ENCODE data around the gene STN1. TPM values are rescaled to one million over a fixed set of nuclear protein-coding genes. Genes with fewer than 3 reads are reported as not detected.
"Not testable (repeated sequence)": the region's sequence is repeated elsewhere in the genome, so short reads cannot be mapped to it uniquely, and the experiment has no call there.

The STN1 gene
- total RNA-seq, 2 donors from 2014 or later: 47.0 to 53.7 TPM

DNA sequence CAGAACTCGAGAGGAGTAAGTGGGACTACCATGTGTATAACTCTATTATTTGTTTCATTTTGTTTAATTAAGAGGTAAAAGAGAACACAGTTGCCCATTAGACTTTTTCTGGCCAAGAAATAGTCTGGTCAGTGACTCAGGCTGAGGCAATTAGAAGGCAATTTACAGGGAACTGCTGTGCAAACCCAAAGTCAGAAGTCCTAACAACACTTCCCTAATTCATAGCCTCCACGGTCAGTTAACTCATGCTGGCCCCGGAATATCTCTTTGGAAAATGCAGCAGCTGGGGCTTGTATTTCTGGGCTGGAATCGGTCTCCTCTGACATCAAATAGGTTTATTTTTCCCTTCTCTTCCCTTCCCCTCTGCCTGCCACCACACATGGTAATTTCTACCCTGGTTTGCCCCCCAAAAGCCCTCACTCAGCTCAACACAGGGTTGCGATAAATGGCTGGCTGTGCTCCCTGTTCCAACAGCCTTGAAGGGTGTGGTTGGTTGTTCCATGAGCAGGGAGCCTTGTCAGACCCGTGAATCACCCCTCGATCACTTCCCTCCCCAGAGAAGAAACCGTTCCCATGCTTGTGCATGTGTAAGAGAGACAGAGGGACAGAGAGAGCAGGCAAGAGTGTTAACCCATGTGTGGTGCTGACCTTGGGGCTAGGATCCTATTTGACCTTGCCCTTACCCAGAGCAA is 68.0 kb downstream of the STN1 start:
- H3K4me3 Mint-ChIP-seq: no peak overlapping the region
- no peaks in the 10 kb centered on the region for H3K9me3 ChIP-seq (ENCODE audit: control insufficient read depth, low read length, poor library complexity, severe bottlenecking)
- peaks cover 22% of the 10 kb centered on the region for H3K4me1 Mint-ChIP-seq
- no peak overlapping the region for H3K27ac Mint-ChIP-seq
- no peak for ATAC-seq
- peaks cover 45% of the 10 kb centered on the region for H3K27me3 Mint-ChIP-seq
- peaks cover 3% of the 10 kb centered on the region for H3K36me3 Mint-ChIP-seq (ENCODE audit: low read depth)
- DNase-seq: no peak

DNA sequence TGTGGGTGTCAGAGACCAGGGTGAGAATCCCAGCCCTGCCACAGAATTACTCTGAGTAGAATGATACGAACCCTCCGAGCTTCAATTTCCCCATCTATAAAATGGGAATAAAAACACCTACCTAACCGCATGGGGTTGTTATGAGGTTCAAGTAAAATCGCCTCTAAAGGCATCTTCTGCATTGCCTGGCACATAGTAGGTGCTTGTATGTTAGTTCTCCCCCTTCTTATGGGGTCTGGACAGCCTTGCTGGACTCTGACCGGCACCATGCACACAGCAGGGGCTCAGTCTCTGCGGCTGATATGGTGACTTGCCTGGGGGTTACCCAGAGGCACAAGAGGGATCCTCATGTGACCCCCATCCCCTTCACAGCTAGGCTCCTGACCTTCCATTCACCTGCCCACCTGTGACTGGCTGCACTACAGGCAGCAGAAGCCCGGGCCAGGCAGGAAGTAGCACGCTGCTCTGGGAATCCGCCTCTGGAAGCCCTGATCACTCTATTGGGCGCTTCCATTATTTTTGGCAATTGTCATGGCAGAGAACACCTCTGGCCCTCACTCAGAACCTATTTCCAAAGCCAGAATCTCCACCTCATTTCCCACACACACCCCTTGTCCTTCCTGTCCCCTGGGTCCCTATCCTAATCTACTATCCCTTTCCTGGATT is 68.6 kb downstream of the STN1 start:
- Mint-ChIP-seq H3K4me3 (no peak overlapping the region), H3K36me3 (ENCODE audit: low read depth) (peaks cover 3% of the 10 kb centered on the region), H3K27me3 (peaks cover 41% of the 10 kb centered on the region), H3K27ac (no peak overlapping the region), H3K4me1 (peaks cover 22% of the 10 kb centered on the region)
- DNase-seq: no peak
- H3K9me3 ChIP-seq (ENCODE audit: control insufficient read depth, low read length, poor library complexity, severe bottlenecking): no peaks in the 10 kb centered on the region
- ATAC-seq: no peak

DNA sequence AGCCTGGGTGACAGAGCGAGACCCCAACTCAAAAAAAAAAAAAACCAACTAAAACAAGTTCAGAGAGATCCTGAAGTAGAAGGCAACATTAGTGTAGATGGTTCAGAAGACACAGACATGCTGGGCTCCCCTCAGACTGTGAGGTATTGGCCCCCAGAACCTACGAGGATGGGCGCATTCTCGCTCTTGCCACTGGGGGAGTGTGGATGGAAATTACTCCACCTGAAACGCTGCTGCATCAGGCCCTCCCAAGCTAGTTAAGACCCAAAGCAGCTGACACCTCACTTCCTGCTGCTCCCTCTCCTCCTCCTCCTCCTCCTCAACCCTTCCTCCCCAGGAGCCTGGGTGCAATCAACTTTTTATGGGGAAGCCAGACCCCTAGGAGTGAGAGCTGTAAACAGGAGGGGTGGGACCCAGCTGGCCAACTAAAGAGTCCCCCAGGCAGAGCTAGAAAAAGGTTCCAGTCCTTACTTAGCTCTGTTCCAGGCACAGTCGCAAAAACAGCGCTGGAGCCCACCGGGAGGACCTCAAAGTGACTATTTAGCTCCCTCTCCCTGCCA is 70.0 kb downstream of the STN1 start:
- Mint-ChIP-seq H3K27me3 (peaks cover 27% of the 10 kb centered on the region), H3K4me3 (no peak overlapping the region), H3K4me1 (peaks cover 19% of the 10 kb centered on the region), H3K27ac (no peak overlapping the region), H3K36me3 (ENCODE audit: low read depth) (peaks cover 3% of the 10 kb centered on the region)
- DNase-seq (no peak), ATAC-seq (no peak)
- no peaks in the 10 kb centered on the region for H3K9me3 ChIP-seq (ENCODE audit: control insufficient read depth, low read length, poor library complexity, severe bottlenecking)

DNA sequence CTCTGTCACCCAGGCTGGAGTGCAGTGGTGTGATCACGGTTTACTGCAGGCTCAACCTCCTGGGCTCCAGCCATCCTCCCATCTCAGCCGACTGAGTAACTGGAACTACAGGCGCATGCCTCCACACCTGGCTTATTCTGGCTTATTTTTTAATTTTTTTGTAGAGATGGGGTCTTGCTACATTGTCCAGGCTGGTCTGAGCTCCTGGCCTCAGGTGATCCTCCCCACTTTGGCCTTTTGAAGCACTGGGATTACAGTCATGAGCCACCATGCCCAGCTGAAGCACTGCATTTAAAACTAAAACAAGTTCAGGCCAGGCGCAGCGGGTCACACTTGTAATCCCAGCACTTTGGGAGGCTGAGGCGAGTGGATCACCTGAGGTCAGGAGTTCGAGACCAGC is 70.6 kb downstream of the STN1 start:
- no peak for DNase-seq
- Mint-ChIP-seq H3K36me3 (ENCODE audit: low read depth) (peaks cover 5% of the 10 kb centered on the region), H3K27me3 (peaks cover 30% of the 10 kb centered on the region), H3K4me1 (peaks cover 19% of the 10 kb centered on the region), H3K27ac (no peak overlapping the region), H3K4me3 (no peak overlapping the region)
- ATAC-seq: no peak
- no peaks in the 10 kb centered on the region for H3K9me3 ChIP-seq (ENCODE audit: control insufficient read depth, low read length, poor library complexity, severe bottlenecking)

DNA sequence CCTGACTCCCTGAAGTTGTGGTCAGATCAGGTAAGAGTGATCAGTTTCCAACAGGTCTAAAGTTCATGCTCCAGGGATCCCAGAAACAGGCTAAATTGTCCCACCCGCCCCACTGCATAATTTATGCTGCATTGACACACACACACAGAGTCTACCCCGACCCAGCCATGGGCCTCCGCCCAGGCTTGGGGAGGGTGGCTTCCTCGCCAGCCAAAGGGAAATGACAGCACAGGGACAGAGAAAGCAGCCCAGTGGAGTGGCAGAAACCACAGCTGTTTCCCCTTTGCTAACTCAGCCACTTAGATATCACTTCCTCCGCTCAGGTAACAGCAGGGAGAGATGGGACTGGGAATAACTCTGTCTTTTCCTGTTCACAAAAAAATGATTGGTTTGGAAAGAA is 72.0 kb downstream of the STN1 start:
- Mint-ChIP-seq H3K27me3 (peaks cover 30% of the 10 kb centered on the region), H3K27ac (peak overlapping the region; percentile 76), H3K4me3 (peak overlapping the region; percentile 59), H3K36me3 (ENCODE audit: low read depth) (peaks cover 5% of the 10 kb centered on the region), H3K4me1 (peaks cover 21% of the 10 kb centered on the region)
- ATAC-seq (peak; percentile 81), DNase-seq (peak in 1 of 3 donors; percentile 16)
- H3K9me3 ChIP-seq (ENCODE audit: control insufficient read depth, low read length, poor library complexity, severe bottlenecking): no peaks in the 10 kb centered on the region

DNA sequence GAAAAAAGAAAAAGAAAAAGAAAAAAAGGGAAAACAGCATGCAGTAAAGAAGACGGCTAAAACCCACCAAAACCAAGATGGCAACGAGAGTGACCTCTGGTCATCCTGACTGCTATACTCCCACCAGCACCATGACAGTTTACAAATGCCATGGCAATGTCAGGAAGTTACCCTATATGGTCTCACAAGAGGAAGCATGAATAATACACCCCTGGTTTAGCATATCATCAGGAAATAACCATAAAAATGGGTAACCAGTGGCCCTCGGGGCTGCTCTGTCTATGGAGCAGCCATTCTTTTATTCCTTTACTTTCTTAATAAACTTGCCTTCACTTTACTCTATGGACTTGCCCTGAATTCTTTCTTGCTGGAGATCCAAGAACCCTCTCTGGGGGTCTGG is 72.6 kb downstream of the STN1 start:
- peak overlapping the region; percentile 76 for H3K27ac Mint-ChIP-seq
- ATAC-seq; H3K36me3 Mint-ChIP-seq (ENCODE audit: low read depth); DNase-seq; H3K9me3 ChIP-seq (ENCODE audit: control insufficient read depth, low read length, poor library complexity, severe bottlenecking): not testable (repeated sequence)
- H3K4me3 Mint-ChIP-seq: peak overlapping the region; percentile 59
- H3K4me1 Mint-ChIP-seq: peaks cover 21% of the 10 kb centered on the region
- peaks cover 24% of the 10 kb centered on the region for H3K27me3 Mint-ChIP-seq

DNA sequence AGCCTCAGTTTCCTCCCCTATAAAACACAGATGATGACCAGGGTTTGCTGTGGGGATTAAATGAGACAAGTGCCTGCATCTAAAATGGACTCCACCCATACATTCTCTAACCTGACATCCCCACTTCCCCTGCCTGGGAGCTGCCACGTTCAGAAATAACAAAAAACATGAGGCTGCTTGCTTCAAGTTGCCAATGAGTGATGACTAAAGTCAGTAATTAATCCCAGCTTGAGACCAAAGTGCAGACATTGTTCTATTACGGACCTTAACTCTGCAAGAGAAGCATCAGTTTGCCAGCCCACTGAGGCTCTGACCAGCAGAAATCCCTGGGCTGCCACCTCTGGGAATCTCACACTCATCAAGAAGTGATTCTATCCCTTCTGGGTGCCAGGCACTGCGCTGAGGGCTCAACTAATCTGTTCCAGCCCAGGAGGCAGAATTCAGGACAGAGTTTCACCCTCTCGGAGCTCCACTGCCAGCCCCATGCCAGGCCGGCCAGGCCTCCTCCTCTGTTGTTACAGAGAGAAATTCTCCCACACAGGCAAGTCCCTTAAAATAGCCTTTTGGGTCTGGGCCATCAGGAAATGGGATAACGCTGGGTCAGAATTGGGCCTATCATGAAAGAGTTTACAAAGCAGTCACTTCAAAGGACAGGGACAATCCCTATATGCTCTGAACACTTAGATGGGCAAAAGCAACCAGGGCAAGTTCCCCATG is 74.0 kb downstream of the STN1 start:
- no peak overlapping the region for H3K4me3 Mint-ChIP-seq
- no peak for ATAC-seq
- H3K36me3 Mint-ChIP-seq (ENCODE audit: low read depth): peaks cover 5% of the 10 kb centered on the region
- H3K4me1 Mint-ChIP-seq: peaks cover 21% of the 10 kb centered on the region
- peaks cover 12% of the 10 kb centered on the region for H3K27me3 Mint-ChIP-seq
- no peak for DNase-seq
- no peak overlapping the region for H3K27ac Mint-ChIP-seq
- H3K9me3 ChIP-seq (ENCODE audit: control insufficient read depth, low read length, poor library complexity, severe bottlenecking): no peaks in the 10 kb centered on the region

DNA sequence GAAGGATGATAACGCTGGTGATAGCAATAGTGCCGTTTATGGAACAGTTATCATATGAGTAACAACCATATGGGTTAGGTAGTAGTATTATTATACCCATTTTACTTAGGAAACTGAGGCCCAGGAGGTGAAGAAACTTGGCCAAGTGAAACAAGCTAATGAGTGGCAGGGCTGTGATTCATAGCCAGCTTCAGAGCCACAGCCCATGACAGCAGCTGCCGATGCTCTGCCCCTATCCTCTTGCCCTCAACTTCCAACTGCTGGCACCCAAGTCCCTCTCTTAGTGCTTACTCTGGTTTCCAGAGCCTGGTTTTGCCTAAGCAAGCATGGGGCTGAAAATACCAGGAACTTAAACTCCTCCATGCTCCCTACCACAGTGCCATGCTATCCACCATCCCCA is 74.9 kb downstream of the STN1 start:
- H3K4me1 Mint-ChIP-seq: peaks cover 17% of the 10 kb centered on the region
- ATAC-seq (no peak), DNase-seq (no peak)
- H3K4me3 Mint-ChIP-seq: no peak overlapping the region
- peaks cover 2% of the 10 kb centered on the region for H3K36me3 Mint-ChIP-seq (ENCODE audit: low read depth)
- H3K9me3 ChIP-seq (ENCODE audit: control insufficient read depth, low read length, poor library complexity, severe bottlenecking): no peaks in the 10 kb centered on the region
- H3K27me3 Mint-ChIP-seq: peaks cover 14% of the 10 kb centered on the region
- no peak overlapping the region for H3K27ac Mint-ChIP-seq

DNA sequence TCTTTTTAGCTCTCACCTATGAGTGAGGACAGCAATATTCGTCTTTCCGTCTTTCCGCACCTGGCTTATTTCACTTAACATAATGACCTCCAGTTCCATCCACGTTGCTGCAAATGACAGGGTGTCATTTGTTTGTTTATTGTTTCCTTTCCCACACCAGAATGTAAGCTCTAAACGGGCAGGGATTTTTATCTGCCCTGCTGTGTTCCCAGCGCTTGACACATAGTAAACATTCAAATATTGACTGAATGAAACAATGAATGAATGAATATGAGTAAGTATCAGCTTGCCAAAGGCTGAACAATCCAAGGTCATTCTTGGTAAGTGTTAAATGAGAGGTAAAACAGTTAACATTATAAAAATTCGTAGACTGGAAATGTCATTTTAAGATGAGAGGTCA is 75.4 kb downstream of the STN1 start:
- H3K36me3 Mint-ChIP-seq (ENCODE audit: low read depth): peaks cover 2% of the 10 kb centered on the region
- peaks cover 14% of the 10 kb centered on the region for H3K27me3 Mint-ChIP-seq
- ATAC-seq: no peak
- no peak overlapping the region for H3K4me3 Mint-ChIP-seq
- no peak for DNase-seq
- no peak overlapping the region for H3K27ac Mint-ChIP-seq
- peaks cover 17% of the 10 kb centered on the region for H3K4me1 Mint-ChIP-seq
- H3K9me3 ChIP-seq (ENCODE audit: control insufficient read depth, low read length, poor library complexity, severe bottlenecking): no peaks in the 10 kb centered on the region

DNA sequence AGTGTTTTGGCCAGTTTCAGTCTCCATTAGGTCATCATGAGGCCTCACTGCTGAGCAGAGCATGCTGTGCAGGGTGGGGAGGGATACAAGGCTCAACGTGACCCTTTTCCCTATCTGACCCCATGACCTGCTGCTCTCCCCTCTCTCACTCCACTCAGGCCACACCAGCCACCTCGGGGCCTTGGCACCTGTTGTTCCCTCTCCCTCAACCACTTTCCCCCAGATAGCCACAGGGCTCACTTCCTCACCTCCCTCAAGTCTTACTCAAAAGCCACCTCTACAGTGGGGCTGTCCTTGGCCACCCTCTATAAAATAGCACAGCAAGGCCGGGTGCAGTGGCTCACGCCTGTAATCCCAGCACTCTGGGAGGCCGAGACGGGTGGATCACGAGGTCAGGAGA is 76.5 kb downstream of the STN1 start:
- H3K36me3 Mint-ChIP-seq (ENCODE audit: low read depth): peaks cover 2% of the 10 kb centered on the region
- H3K4me3 Mint-ChIP-seq: no peak overlapping the region
- H3K27me3 Mint-ChIP-seq: peaks cover 17% of the 10 kb centered on the region
- no peak for ATAC-seq
- H3K4me1 Mint-ChIP-seq: peaks cover 17% of the 10 kb centered on the region
- H3K9me3 ChIP-seq (ENCODE audit: control insufficient read depth, low read length, poor library complexity, severe bottlenecking): no peaks in the 10 kb centered on the region
- DNase-seq: no peak
- H3K27ac Mint-ChIP-seq: no peak overlapping the region

DNA sequence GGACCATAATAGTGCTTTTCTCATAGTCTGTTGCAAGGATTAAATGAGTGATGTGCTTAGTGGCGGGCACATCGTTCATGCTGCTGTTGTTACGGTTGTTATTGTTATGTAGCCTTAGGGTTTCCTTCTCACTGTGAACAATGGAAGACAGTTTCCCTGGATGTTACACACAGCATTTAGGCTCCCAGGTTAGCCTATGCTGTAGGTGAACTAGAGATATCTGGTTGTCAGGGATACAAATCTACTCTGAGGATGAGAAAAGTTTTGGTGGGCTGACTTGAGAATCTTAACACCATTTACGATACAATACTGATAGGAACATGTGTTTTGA is 77.3 kb downstream of the STN1 start:
- no peak overlapping the region for H3K4me3 Mint-ChIP-seq
- H3K9me3 ChIP-seq (ENCODE audit: control insufficient read depth, low read length, poor library complexity, severe bottlenecking): no peaks in the 10 kb centered on the region
- no peak overlapping the region for H3K27ac Mint-ChIP-seq
- H3K36me3 Mint-ChIP-seq (ENCODE audit: low read depth): peaks cover 2% of the 10 kb centered on the region
- DNase-seq (no peak), ATAC-seq (no peak)
- peaks cover 14% of the 10 kb centered on the region for H3K4me1 Mint-ChIP-seq
- H3K27me3 Mint-ChIP-seq: peaks cover 22% of the 10 kb centered on the region

DNA sequence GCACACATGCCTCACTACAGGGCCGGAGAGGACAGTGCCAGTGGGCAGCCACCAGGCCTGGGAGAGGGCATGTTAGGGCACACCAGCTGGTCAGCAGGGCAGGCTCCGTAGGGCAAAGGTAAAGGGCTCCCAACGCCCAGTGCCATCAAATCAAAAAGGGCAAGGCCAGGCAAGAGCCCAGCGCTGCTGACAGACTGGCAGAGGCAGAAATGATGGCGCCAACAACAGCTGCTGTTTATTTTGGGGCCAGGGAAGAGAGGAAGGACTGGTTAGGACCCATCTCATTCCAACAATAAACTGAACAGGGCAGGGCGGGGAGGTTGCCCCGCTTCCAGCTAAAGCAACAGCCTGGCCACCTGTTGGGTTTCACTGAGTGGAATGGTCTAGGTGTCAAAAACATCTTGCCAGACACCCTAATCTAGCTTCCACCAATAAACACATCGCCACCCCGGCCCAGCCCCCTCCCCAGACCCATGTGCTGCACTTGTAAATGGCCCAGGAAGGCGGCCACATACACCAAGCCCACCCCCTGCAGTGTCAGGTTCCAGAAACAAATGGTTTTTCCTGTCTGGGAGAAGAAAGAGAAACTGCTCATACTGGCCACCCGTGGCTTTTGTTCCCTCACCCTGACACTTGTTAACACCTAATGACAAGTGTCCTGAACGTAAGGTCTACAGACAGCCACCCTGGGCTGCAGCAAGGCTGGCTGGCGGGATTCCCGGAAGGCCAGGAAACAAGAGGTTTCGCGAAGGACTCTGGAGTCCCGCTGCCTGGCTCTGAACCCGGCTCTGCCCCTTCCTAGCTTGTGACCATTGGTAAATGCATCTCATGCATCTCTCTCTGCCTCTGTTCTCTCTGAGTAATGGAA is 77.9 kb downstream of the STN1 start:
- H3K4me1 Mint-ChIP-seq: peaks cover 12% of the 10 kb centered on the region
- DNase-seq (no peak), ATAC-seq (no peak)
- peaks cover 2% of the 10 kb centered on the region for H3K36me3 Mint-ChIP-seq (ENCODE audit: low read depth)
- no peak overlapping the region for H3K4me3 Mint-ChIP-seq
- H3K9me3 ChIP-seq (ENCODE audit: control insufficient read depth, low read length, poor library complexity, severe bottlenecking): no peaks in the 10 kb centered on the region
- H3K27me3 Mint-ChIP-seq: peaks cover 22% of the 10 kb centered on the region
- H3K27ac Mint-ChIP-seq: no peak overlapping the region

DNA sequence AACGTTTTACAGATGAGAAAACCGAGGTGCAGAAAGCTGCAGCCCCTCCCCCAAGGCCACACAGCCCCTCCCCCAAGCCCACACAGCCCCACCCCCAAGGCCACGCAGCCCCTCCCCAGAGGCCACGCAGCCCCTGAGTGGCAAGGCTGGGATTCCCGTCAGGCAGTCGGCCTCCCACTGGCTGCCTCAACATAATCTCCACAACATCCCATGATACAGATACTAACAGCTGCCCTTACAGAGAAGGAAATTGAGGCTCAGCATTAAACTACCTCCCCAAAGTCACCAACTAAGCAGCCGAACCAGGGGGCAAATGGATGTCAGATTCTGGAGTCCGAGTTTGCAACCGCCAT is 78.5 kb downstream of the STN1 start:
- Mint-ChIP-seq H3K4me3 (no peak overlapping the region), H3K36me3 (ENCODE audit: low read depth) (peaks cover 2% of the 10 kb centered on the region), H3K27me3 (peaks cover 22% of the 10 kb centered on the region), H3K4me1 (peaks cover 12% of the 10 kb centered on the region), H3K27ac (no peak overlapping the region)
- DNase-seq (no peak), ATAC-seq (no peak)
- no peaks in the 10 kb centered on the region for H3K9me3 ChIP-seq (ENCODE audit: control insufficient read depth, low read length, poor library complexity, severe bottlenecking)

Data from T-helper 17 cell (primary cell).